Lower leg skin (tissue), 4 donors: ENCODE results near the gene XRCC1. TPM values are rescaled to one million over a fixed set of nuclear protein-coding genes. Genes with fewer than 3 reads are reported as not detected.

ENCODE experiments used
- DNase-seq, 2 donors: peaks; one replicate each; pipeline ENCODE4 v3.0.0-alpha.2; 2019; ENCODE audit warnings: low spot score in 2 of 2
- H3K4me3 ChIP-seq: fragments of 200-600 bp; sonication (generic); 2 replicates; pipeline ENCODE4 v1.5.1; 2017; ENCODE audit warnings: mild to moderate bottlenecking, low read depth; ENCODE audit not compliant: poor library complexity, severe bottlenecking
- CTCF ChIP-seq, 3 donors: fragments of 450-650 bp; IDR thresholded peaks; one replicate each; pipeline ENCODE4 v1.5.1; 2016; ENCODE audit warnings: antibody characterized with exemption in 3 of 3, mild to moderate bottlenecking in 3 of 3, moderate library complexity in 2 of 3
- POLR2A ChIP-seq, 2 donors: fragments of 450-650 bp; IDR thresholded peaks; one replicate each; pipeline ENCODE4 v1.6.1; 2016 to 2017; ENCODE audit warnings: antibody characterized with exemption in 2 of 2, mild to moderate bottlenecking in 1 of 2, moderate library complexity in 1 of 2
- WGBS, 2 donors: methylation state at CpG; one replicate each; pipeline ENCODE4 v1.1.5; 2018; 5-methylcytosine and 5-hydroxymethylcytosine counted together
- intact Hi-C: fragments of 100-400 bp; cut with DNase I; formaldehyde crosslinking; loops from one replicate; pipeline ENCODE4 v1.15.0; 2023; ENCODE audit warnings: low total_unique reads
- total RNA-seq, 4 donors: library from RNA; depleted of rRNA; stranded (reverse); fragments of >200 nt; gene quantifications; one replicate each; pipeline ENCODE4 v1.1.0, GENCODE V29; 2016

XRCC1 gene
- total RNA-seq, 4 donors from 2014 or later = 27.9 to 37.6 (median 31.5) TPM

DNA sequence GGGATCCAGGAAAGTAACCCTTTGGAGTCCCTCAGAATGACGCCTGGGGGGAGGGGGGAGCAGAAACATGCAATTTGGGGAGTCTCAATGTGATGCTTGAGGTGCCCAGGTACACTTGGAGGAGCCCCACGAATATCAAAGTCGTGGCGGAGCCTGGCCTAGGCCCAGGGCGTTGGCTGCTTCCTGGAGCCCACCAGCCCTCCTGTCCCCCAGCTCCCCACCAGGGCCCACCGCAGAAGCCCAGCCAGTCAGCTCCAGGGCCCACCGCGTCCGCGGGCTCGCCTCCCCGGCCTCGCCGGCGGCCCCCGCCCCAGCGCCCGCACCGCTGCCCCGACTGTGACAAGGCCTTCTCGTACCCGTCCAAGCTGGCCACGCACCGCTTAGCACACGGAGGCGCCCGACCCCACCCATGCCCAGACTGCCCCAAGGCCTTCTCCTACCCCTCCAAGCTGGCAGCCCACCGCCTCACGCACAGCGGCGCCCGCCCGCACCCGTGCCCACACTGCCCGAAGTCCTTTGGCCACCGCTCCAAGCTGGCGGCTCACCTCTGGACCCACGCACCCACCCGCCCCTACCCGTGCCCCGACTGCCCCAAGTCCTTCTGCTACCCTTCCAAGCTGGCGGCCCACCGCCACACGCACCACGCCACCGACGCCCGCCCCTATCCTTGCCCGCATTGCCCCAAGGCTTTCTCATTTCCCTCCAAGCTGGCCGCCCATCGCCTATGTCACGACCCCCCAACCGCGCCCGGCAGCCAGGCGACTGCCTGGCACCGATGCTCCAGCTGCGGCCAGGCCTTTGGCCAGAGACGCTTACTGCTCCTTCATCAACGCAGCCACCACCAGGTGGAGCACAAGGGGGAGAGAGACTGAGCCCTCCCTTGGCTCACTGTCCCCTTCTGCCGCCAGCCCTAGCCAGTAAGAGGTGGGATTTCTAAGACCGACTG lies 40.2 kb downstream of the XRCC1 start:
- 64 to 65% methylated on average over 62 of the region's 62 CpGs for WGBS, 2 donors

DNA sequence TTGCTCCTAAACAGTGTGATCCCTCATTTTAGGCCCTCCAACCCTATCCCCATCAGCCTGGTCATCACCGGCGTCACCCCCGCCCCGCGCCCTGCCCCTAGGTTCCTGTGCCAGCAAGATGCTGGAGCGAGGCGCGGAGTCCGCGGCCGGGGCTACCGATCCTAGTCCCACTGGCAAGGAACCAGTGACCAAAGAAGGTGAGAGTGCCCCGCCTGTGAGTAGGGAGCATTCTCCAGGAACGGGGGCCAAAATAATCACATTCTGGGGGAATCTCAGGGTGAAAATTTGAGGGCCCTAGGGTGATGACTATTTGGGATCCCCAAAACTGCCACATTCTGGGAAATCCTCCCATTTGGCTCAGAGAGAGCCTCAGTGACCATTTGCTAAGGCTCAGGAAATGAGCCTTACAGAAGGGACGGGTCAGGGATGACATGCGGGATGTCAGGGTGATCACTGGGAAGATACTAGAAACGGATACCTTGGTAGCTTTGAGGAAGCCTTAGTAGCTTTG lies 41.0 kb downstream of the XRCC1 start:
- WGBS, 2 donors = 36% methylated on average over 17 of the region's 17 CpGs
- DNase-seq = no peak
- TF ChIP-seq POLR2A (IDR thresholded peaks at IDR 0.05) (no peak), CTCF (IDR thresholded peaks at IDR 0.05) (no peak)
- no peak overlapping the region for H3K4me3 ChIP-seq
- intact Hi-C loops = no loop called here

More for the DNA sequence above, 40.2 kb downstream of the XRCC1 start:
- DNase-seq = peak in 1 of 2 donors; percentile 89
- TF ChIP-seq CTCF (IDR thresholded peaks at IDR 0.05) = no peak
- TF ChIP-seq POLR2A (IDR thresholded peaks at IDR 0.05) = no peak
- no peak overlapping the region for H3K4me3 ChIP-seq
- intact Hi-C loops = no loop called here

- peak overlapping the region; percentile 60 for H3K4me3 ChIP-seq
- peak; percentile 99 for DNase-seq
- intact Hi-C loops = no loop called here
- 1% methylated on average over 34 to 41 of the region's 41 CpGs for WGBS, 2 donors
- TF ChIP-seq POLR2A (IDR thresholded peaks at IDR 0.05) (no peak), CTCF (IDR thresholded peaks at IDR 0.05) (no peak)
Observed at GRCh38 chr19:43533546-43534304, 41.6 kb downstream of the XRCC1 start.

GRCh38 chr19:43532962-43533545 lies 42.3 kb downstream of the XRCC1 start, which contains the start of gene ZNF575:
TSS of gene ZNF575 (plus strand) at chr19:43533188. CDS start at chr19:43534423, 1,235 bp downstream.
- peak within 1 kb of the TSS; percentile 60 for H3K4me3 ChIP-seq
- WGBS, 2 donors = 0 to 1% methylated on average over 26 to 46 of the region's 47 CpGs
- intact Hi-C loops = no loop called here
- DNase-seq = peak; percentile 83 to 97
- TF ChIP-seq POLR2A (IDR thresholded peaks at IDR 0.05) (no peak), CTCF (IDR thresholded peaks at IDR 0.05) (no peak)

DNA sequence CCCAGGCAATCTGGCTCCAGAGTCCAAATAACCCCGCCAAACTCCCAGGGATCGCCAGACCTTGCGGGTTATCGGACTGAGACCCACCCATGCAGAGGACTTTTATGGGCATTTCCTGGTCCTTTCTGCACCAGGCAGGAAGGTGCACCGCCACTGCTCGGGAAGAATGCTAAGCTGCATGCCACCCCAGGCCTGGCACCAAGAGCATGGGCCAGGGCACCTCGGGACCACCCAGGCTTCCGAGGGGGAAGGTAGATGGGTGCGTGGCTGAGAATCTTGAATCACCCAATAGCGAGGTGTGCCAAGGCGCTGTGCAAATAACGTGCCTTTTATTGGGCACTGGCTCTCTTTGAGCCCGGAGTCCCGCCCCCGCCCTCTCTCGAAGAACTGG lies 42.8 kb downstream of the XRCC1 start:
- peak overlapping the region; percentile 60 for H3K4me3 ChIP-seq
- intact Hi-C loops = no loop called here
- 1 to 2% methylated on average over 13 of the region's 16 CpGs for WGBS, 2 donors
- peak; percentile 32 to 88 for DNase-seq
- no peak for TF ChIP-seq CTCF (IDR thresholded peaks at IDR 0.05)
- no peak for TF ChIP-seq POLR2A (IDR thresholded peaks at IDR 0.05)
